Fibroblast of skin of right biceps (primary cell): ENCODE data around the gene NBEA.
A peak's percentile ranks its signal among the peaks of the same experiment; 100 is the strongest.
"Not testable (repeated sequence)": the region's sequence is repeated elsewhere in the genome, so short reads cannot be mapped to it uniquely, and the experiment has no call there.

Experiments
- DNase-seq: peaks from one replicate; pipeline ENCODE4 v3.0.0-alpha.2; 2013

Gene NBEA

GRCh38 chr13:35598790-35599369, 656.8 kb downstream of the NBEA start:
- DNase-seq, result no peak

- DNase-seq, result no peak
These were observed 657.3 kb downstream of the NBEA start for GRCh38 chr13:35599384-35599783.

- DNase-seq, result peak; percentile 78
These were observed 658.1 kb downstream of the NBEA start for GRCh38 chr13:35600137-35600536.

- DNase-seq, result no peak
These were observed 661.7 kb downstream of the NBEA start for GRCh38 chr13:35603593-35604285.

- DNase-seq, result no peak
These were observed 672.6 kb downstream of the NBEA start for GRCh38 chr13:35614666-35615065.

- DNase-seq, result no peak
These were observed 675.4 kb downstream of the NBEA start for GRCh38 chr13:35617420-35617819.

- DNase-seq, result no peak
These were observed 676.6 kb downstream of the NBEA start for GRCh38 chr13:35618565-35619083.

- DNase-seq, result peak; percentile 19
These were observed 679.9 kb downstream of the NBEA start for GRCh38 chr13:35621989-35622388.

GRCh38 chr13:35629026-35629425, 687.0 kb downstream of the NBEA start:
- DNase-seq, result no peak

- DNase-seq, result peak; percentile 72
These were observed 688.6 kb downstream of the NBEA start for GRCh38 chr13:35630551-35631275.

- no peak for DNase-seq
These were observed 689.6 kb downstream of the NBEA start for GRCh38 chr13:35631666-35632065.

- no peak for DNase-seq
These were observed 701.6 kb downstream of the NBEA start for GRCh38 chr13:35643625-35644024.

- DNase-seq, result no peak
These were observed 704.1 kb downstream of the NBEA start for GRCh38 chr13:35646056-35646774.

GRCh38 chr13:35648201-35648600, 706.1 kb downstream of the NBEA start:
- DNase-seq, result peak; percentile 21

GRCh38 chr13:35649162-35649561, 707.1 kb downstream of the NBEA start:
- peak; percentile 20 for DNase-seq

- DNase-seq, result no peak
These were observed 717.7 kb downstream of the NBEA start for GRCh38 chr13:35659796-35660195.

GRCh38 chr13:35664747-35665146, 722.7 kb downstream of the NBEA start:
- no peak for DNase-seq

- no peak for DNase-seq
These were observed 727.3 kb downstream of the NBEA start for GRCh38 chr13:35669321-35669720.

- DNase-seq, result peak; percentile 82
These were observed 730.5 kb downstream of the NBEA start for GRCh38 chr13:35672611-35673010.

- no peak for DNase-seq
These were observed 733.6 kb downstream of the NBEA start for GRCh38 chr13:35675651-35676050.

GRCh38 chr13:35677863-35678262, 735.8 kb downstream of the NBEA start:
- DNase-seq, result not testable (repeated sequence)

- DNase-seq, result no peak
These were observed 739.6 kb downstream of the NBEA start for GRCh38 chr13:35681685-35682084.

- DNase-seq, result no peak
These were observed 742.4 kb downstream of the NBEA start for GRCh38 chr13:35684432-35684831.
